HG03064 (cell line): Measurements from ENCODE around the gene NFATC1.

Source experiments
- ATAC-seq: cut with Tn5 transposase; IDR thresholded peaks from one replicate; pipeline ENCODE4 v1.9.1; 2021; ENCODE audit warnings: low read depth; ENCODE audit not compliant: unreplicated experiment

NFATC1 gene

GRCh38 chr18:79395761-79396404, at the start of gene NFATC1:
Gene NFATC1 (plus strand): TSS chr18:79395930. CDS start chr18:79396225, 295 bp downstream.
- no peak for ATAC-seq

GRCh38 chr18:79345981-79346380, 49.7 kb upstream of the NFATC1 start:
- ATAC-seq, result no peak

GRCh38 chr18:79348066-79348465, 47.7 kb upstream of the NFATC1 start:
- no peak for ATAC-seq

- ATAC-seq, result no peak
Measured at GRCh38 chr18:79352432-79352831, 43.3 kb upstream of the NFATC1 start.

DNA sequence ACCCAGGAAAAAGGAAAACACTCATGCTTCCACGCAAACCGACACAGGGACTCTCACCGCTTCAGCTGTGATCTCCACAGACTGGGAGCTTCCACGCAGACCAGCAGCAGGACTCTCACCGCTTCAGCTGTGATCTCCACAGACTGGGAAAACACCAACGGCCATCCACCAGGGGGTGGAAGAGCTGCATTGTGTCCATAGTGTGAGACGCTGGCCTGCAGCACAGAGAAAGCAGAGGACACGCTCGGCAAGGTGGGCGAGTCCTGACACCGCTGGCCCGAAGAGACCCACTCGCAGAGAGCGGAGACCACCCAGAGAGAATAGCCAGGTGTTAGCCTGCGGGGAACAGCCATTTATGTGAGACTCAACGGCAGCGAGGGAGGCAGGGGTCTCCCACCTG, 42.5 kb upstream of the NFATC1 start:
- ATAC-seq, result no peak

GRCh38 chr18:79354350-79354749, 41.4 kb upstream of the NFATC1 start:
- ATAC-seq, result no peak

DNA sequence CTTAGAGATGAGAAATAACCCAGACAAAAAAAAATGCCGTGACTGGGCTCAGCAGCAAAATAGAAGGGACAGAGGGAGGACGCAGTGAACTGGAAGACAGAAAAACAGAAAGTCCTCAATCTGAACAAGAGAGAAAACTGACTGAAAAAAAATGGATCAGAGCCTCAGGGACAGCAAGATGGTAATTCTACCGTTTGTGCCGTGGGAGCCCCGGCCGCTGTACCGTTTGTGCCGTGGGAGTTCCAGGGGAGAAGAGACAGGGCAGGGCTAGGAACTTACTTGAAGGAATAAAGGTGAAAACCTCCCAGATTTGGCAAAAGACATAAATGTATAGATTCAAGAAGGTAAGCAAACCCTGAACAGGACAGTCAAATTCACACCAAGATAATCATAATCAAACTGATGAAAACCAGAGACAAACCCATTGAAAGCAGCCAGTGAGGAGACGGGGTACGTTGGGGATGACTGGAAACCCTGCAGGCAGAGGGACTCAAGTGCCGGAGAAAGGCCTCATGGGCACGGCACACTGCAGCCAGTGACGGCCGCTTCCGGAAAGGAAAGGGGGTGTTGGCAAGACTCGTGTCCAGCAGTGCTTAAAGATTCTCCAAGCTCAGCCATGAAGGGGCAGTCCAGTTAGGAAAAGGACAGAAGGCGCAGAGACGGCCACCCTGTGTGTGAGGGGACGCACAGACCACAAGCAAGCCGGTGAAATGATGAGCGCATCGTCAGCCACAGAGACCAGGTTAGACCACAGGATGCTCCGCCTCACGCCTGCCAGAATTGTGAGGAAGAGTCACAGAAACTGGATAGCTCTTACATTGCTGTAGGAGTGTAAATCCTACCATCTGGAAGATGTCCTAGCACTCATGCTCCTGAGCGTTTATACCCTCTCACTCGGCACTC, 40.0 kb upstream of the NFATC1 start:
- no peak for ATAC-seq

DNA sequence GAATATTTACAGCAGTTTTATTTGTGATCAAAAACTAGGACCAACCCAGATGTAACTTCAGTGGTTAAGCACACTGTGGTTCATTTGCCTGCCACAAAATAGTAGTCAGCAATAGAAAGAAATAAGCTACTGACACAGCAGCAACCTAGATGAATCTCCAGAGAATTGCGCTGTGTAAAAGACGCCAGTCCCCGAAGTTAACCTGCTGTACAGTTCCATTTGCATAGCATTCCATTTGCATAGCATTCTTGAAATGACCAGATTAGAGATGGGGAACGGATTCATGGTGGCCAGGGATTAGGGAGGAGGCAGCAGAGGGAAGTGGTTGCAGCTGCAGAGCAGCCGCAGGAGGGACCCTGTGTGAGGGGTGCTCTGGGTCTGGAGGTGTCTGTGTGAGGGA, 39.3 kb upstream of the NFATC1 start:
- no peak for ATAC-seq

- ATAC-seq, result no peak
Measured at GRCh38 chr18:79360933-79361332, 34.8 kb upstream of the NFATC1 start.

DNA sequence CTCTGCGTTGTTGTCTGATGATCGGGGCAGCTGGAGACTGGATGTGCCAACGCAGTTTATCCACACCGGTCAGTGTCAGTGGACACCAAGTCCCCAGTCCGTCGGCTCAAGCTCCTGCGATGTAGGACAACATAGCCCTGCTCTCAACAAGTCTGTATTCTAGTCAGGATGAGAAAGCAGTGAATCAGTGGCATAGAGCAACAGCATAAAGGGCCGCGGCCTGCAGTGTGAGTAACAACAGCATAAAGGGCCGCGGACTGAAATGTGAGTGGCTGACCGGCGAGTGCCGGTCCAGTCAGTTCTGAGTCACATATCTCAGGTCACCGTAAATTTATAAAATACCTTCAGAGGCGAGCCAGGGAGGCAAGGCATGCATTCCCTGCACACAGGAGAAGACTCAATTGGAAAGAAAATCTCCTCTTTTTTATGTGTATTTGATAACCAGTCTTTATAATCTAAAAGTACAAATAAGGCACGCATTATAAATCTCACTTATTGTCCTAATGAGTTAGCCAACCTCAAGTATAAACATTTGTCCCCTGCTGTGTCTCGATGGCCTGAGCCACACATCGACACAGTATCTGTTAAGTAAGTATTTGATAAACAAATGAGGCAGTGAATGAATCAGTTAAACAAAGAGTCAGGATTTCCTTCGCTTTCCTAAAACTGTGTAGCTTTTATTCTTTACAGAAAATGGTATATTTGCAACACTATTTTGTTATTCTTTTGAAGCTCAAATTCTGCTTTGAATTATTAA, 33.8 kb upstream of the NFATC1 start:
- ATAC-seq, result no peak

- ATAC-seq, result no peak
Measured at GRCh38 chr18:79365701-79366100, 30.0 kb upstream of the NFATC1 start.

- no peak for ATAC-seq
Measured at GRCh38 chr18:79366177-79367094, 29.3 kb upstream of the NFATC1 start.

DNA sequence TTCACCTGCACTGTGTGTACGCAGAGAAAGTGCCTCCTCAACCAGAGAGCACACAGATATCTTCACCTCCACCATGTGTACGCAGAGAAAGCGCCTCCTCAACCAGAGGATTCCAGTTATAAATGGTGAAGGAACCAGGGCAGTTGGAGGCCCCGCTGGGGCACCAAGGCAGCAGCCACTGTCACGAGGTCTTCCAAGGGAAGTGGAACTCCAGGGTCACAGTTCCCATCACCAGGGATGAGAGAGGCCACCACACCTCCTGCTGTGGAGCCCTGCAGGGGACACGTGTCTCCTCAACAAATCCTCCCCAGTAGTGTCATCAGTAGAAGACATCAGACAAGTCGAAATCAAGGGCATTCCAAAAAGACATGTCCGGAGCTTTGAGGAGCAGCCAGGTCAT, 28.2 kb upstream of the NFATC1 start:
- ATAC-seq, result no peak

DNA sequence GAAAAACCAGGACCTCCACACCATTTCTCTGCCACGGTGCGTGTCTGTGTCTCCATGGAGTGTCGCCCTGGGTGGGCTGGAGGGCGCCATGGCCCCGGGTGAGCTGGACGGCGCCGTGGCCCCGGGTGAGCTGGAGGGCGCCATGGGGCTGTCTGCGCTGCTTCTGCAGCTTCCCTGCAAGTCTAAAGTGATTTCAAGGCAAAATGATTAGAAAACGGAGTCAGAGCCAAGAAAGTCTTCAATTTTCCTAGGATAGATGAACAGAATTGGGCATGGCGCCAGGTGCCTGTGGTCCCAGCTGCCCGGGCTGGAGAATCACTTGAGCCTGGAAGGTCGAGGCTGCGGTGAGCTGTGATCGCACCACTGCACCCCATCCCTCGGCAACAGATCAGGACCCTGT, 27.7 kb upstream of the NFATC1 start:
- no peak for ATAC-seq

DNA sequence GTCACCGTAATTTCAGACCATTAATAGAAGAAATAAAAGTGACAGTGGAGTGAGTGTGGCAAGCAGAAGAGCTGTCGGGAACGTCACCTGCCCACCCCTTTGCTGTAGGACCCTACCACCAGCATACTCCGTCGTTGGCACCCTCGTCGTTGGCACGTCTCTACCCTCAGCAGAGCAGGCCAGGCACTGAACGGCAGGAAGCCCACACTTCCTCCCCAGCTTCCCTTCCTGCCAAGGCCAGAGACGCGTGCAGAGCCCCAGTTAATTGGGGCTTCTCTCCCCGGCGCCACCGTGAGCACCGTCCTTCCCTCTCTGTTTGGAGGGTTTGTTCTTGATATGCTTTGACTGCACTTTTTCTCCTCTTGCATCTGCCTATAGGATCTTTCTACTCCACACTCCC, 27.0 kb upstream of the NFATC1 start:
- no peak for ATAC-seq

DNA sequence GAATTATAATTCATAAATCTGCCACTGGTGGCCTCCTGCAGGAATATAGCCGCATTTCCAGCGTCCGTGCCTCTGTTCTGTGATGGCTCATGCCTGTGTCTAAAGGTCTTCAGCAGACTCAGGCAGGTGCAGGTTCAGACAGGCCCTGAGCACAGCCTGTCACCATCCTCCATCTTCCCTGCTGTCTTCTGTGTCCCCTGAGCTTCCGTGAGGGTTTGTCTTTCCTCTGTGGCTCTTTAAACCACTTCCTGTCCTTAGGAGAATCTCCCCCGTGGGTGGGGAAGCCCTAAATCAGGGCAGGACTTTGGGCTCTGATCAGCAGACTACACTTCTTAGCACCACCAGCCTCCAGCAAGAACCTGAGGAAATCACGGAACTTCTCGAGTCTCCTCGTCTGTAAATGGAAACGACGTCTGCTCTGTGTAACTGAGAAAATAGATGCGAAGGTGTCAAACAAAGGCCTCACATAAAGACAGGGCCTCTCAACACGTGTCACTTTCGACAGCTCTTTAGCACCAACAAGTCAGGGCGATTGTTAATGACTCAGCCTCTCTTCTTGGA, 24.1 kb upstream of the NFATC1 start:
- ATAC-seq, result no peak

DNA sequence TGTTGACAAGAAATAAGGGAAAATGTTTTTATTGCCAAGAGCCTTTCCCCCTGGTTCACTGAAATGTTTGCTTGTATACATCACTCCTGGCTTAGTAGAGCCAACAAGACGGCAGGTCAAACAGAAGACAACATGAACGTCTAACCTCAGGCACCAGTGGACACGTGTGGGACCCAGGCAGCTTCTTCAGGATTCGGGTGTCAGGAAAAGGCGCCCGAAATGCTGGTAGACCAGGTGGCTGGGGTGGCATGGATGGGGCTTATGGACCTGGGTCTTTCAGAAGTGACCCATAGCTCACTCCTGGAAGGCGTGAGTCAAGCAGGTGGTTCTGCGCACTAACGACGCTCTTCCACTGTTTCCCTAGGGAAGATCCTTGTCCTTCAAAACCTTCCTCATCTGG, 23.3 kb upstream of the NFATC1 start:
- ATAC-seq, result no peak

- no peak for ATAC-seq
Measured at GRCh38 chr18:79372991-79373390, 22.7 kb upstream of the NFATC1 start.

DNA sequence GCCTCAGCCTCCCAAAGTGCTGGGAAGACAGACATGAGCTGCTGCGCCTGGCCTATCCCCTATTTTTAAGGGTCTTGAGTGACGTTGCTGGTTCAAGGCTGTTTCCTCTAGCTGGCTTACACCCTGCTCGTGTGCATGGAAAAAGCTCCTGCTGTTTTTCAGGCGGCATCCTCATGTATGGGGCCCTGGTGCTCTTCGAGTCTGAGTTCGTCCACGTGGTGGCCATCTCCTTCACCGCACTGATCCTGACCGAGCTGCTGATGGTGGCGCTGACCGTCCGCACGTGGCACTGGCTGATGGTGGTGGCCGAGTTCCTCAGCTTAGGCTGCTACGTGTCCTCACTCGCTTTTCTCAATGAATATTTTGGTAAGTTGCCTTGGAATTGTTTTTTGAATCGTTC, 22.0 kb upstream of the NFATC1 start:
- no peak for ATAC-seq
